Non-pigmented ciliary epithelial cell (primary cell): ENCODE results near the gene PRR35.

ENCODE experiments used
- DNase-seq: peaks from one replicate; pipeline ENCODE4 v3.0.0-alpha.2; 2010; ENCODE audit warnings: low read depth

PRR35 gene

GRCh38 chr16:564690-565418 is 4.7 kb downstream of the PRR35 start:
- DNase-seq: no peak

- DNase-seq: no peak
Measured at GRCh38 chr16:565419-566330, 5.5 kb downstream of the PRR35 start.

- DNase-seq: no peak
Measured at GRCh38 chr16:566475-567372, 6.5 kb downstream of the PRR35 start, which contains the start of gene NHLRC4. NHLRC4 (plus strand) TSS chr16:567005; CDS start chr16:568048, 1,043 bp downstream.

DNA sequence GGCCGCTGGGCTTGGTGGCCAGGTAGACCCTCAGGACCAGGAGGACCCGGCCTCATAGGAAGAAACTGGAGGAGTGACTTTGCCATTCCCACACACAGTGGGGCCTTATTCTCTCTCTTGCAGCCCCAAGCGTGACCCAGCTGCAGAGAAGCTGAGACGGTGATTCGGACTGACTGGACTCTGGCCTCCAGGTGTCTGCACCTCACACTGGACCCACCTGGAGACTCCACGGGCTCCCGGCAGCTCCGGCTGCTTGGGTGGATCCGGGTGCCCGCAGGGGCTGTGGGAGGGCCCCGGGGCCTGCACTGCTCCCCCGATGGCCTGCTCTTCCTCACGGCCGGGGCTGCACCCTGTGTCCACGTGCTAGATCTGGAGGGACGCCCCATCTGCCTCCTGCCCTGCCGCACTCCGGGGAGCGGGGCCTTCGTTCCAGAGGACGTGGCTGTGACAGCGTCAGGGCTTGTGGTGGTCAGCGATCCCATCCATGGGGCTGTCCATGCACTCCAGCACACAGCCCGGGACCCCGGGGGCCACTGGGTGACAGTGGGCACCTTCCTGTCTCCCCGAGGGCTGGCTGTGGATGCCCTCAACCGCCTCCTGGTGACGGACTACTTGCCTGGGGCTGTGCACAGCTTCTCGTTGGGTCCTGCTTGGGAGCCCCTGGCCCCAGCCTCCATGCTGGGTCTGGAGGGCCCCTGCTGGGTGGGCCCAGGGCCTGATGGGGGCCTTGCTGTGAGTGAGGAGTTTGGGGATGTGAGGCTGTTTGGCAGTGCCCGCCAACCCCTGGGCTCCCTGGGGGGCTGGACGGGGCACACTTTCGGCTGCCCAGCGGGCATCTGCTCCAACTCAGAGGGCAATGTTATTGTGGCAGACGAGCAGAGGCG is 7.4 kb downstream of the PRR35 start:
- DNase-seq: no peak

DNA sequence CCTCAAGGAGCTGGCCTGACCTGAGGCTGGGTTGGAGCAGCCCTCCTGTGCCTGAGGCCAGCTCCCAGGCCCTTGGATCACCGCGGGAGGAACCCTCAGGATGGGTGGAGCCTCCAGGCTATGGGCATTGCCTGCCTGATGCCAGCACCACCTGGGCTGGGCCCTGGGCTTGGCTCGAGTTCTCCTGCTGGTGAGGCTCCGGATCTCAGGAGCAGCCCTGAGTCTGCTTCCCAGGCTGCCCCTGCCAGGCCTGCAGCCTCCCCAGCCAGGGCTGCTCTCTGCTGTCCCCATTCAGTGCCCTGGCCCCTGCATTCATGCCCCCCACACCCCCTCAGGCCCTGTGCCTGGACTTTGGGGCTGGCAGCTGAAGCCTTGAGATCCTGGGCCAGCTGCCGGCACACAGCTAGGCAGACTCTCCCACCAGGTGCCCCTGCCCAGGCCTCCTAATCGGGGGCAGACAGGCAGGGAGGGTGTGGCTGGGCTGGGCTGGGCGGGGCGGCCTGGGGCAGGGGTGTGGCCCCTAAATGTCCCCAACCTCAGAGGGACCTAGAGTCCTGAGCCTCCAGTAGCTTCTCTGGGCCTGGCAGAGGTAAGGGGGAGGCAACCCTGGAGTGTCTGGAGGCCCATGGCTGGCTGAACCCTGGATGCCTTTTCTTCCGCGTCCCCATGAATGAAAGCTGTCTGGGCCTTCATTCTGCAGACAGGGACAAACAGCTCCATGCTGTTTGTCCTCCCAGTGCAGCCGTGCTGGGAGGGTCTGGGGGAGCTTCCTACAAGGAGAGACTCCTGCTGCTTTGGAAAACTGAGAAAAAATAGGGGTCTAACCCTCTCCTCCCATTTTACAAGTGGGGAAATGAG is 8.4 kb downstream of the PRR35 start:
- no peak for DNase-seq

DNA sequence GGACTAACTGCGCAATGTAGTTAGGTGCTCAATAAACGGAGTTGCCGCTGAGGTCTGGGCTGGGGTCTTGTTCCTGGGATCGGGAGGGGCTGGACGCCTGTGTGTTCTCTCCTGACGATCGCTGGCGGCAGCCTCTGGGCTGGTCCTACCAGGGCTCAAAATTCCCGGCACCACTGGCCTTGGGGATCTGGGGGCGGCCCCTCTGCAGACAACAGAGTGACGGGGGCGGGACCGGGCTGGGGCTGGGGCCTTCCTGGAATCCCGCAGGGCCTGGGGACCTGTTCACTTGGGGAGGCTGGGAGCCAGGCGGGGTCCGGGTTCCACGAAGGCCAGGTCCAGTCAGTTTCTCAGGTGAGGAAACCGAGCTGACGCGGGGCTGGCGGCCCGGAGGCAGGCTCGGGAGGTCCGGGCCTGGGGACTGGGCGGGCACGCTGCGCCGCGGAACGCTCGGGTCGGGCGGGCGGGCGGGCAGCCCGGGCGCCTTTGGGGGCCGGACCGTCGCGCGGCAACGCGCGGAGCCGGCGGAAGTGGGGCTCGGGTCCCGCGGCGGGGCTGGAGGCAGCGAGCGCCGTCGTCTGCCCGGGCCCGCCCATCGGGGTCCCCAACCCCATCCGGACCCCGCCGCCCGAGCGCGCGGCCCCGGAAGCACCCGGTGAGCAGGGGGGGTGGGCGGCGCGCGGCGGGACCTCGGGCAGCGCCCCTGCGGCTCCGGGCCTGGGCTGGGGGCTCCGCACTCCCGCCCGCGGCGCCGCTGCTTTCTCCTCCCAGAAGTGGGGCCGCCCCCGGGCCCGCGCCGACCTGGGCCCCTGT is 9.5 kb downstream of the PRR35 start, which contains the start of gene PIGQ:
Gene PIGQ (plus strand): TSS at position 524 of the 810 bp plus-strand sequence. CDS start 4,107 bp downstream, outside the sequence.
- DNase-seq: no peak

DNA sequence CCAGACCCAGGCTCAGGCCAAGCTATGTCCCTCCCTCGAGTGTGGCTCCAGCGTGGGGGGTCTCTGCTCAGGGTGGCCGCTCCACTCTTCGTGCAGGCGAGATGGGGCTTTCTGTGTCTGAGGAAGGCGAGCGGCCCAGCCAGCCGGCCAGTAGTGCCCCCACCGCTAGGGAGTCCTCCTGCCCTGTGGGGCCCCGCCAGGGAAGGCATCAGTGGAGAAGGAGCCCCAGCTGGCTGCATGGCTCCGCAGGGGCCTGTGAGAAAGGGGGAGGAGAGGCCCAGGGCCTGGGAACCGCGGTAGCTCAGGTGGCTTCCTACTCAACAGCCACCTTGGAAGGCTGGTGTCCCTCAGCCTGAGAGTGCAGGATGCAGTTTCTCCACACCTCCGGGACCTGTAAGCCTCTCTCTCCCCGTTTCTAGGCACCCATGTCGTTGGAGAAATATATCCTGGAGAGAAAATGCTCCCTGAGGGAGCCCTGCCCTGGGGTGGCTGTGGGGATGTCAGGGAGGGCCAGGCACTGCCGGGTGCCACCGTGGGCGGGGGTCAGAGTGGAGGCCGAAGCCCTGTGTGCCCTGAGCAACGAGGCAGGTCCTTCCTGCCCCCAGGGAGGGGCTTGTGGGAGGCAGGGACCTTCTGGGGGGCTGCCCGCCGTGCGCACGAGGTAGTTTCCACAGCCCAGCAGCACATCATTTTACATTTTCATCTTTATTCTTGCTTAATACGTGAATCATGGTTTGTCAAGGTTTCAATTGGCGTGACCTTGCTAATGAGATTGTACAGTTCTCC is 12.9 kb downstream of the PRR35 start:
- no peak for DNase-seq

- no peak for DNase-seq
Measured at GRCh38 chr16:574021-574760, 14.0 kb downstream of the PRR35 start.

- DNase-seq: no peak
Measured at GRCh38 chr16:575354-576196, 15.4 kb downstream of the PRR35 start.

- no peak for DNase-seq
Measured at GRCh38 chr16:576197-576822, 16.1 kb downstream of the PRR35 start.

- DNase-seq: no peak
Measured at GRCh38 chr16:576823-577201, 16.6 kb downstream of the PRR35 start.

DNA sequence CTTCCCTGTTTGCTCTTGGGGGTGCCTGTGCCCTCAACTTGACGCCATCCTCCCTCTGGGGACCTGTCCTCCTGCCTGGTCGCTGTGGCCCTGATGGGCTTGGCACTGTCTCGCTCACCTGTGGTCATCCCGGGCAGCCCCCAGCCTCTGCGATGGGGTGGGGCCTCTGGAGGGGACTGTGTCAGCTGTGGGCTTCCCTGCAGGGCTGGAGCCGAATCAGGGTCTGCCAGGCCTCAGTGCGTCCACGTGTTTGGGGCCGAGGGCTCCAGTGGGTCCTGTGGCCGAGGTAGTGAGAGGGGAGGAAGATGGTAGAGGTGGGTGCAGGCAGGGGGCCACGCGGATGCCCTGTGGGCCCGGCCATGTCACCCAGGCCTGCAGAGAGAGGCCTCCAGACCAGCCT is 17.6 kb downstream of the PRR35 start:
- DNase-seq: no peak

DNA sequence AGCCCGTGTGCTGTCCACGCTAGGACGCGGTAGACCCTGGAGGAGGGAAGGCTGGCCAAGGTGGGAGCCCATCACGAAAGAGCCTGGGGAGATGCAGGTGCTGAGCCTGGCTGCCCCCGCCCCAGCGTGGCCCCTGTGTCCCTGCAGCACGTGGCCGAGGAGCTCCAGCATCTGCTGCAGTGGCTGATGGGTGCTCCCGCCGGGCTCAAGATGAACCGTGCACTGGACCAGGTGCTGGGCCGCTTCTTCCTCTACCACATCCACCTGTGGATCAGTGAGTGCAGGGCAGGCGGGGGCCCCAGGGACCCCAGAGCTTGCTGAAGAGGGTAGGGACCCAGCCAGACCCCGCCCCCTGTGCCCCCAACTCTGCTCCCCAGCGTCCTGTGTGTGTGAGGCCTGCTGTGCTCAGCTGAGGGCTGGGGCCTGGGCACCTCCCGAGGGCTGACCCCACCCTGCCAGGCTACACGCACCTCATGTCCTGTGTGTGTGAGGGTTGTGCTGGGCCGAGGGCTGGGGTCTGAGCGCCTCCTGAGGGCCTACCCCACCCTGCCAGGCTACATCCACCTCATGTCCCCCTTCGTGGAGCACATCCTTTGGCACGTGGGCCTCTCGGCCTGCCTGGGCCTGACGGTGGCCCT is 18.2 kb downstream of the PRR35 start:
- no peak for DNase-seq

- no peak for DNase-seq
Measured at GRCh38 chr16:578870-579405, 18.7 kb downstream of the PRR35 start.
